ENCODE results near the gene ATP5MG.

ATP5MG gene

DNA sequence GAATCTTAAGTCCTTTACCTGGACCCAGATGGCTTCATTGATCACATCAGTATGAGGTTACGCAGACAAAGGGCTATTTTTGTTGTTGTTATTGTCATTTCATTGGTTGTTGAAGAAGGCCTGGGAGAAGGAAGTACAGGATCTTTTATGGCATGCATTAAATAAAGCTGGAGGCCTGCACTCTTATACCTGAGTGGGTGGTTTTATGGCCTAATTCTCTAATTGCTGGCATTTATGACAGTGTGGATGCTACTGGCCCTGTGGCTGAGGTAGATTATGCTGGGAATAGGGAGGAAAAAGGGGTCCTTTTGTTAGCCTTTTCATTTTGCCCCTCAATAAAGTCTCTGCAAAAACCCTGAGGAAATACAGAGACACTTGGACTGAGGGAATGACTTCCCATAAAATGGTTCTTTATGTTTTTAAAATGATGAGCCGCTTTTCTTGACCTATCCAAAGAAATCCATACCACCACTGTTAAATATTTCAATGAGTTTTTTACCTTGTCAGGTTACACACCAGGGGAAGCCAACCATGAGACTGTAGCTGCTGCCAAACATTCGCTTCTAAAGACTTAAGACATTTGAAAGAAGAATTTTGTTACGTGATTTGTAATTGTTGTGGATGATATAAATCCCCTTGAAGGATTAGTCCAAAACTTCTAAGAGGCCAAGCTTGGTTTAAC lies 41.6 kb downstream of the ATP5MG start:
- no peak for DNase-seq

DNA sequence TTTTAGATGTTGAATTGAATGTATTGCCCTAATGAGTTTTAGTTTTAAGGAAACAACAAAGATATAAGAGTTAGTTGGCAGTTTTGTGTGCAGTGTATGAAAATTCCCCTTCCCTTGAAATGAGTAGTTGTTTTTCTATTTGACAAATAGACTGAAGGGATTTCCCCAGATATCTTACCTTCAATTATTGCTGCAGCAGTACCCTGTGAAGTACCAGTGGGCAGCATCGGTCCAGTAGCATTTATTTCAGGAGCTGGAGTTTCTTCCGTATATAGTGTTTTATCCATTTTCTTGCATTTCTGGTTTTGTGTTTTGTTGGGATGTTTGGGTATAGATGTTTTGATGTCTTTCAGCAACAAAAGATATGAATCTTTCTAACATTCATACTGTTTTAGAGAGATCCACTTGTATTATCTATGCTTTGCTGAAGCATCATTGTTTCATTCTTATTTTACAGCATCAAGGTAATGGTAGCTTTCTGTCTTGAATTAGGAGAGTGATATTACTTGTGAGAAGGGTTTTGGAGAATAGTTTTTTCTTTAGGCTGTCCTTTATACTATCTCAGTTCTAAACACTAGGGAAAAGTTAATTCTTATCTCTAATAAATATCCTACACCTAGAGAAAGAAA lies 42.3 kb downstream of the ATP5MG start:
- no peak for DNase-seq

DNA sequence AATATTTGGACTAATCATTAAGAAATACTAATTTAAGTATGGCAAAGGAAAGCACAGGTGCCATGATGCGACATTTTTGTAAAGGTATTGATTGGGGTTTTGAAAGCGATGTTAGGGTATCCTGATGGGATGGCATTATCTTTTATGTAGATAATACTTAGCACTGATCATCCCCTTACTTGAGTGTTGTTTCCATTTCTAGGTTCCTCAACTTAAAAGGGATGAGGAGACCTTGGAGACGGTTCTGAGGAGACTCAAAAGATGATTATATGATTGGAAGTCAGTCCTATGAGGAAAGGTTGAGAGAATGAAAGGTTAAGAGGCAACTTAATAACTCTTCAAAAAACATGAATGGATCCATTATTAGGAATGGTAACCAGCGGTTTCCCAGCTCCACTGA lies 46.0 kb downstream of the ATP5MG start:
- DNase-seq: no peak

DNA sequence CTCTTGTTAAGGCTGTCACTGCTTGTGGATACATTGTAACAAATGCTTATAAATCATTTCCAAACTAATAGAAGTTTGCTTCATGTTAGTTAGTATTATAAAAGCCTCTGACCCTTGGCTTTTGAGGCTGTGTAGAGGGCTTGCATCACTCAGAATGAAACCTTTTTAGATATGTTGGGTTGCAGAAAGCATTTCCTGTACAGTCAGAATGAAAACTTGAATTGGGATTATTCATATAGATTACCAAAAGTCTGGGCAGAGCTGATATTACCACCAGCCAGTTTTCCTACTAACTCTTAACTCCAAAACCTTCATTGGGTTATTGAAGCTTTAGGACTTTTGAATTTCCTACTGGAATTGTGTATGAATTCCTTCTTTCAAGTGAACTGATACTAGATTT lies 46.9 kb downstream of the ATP5MG start:
- DNase-seq: no peak

DNA sequence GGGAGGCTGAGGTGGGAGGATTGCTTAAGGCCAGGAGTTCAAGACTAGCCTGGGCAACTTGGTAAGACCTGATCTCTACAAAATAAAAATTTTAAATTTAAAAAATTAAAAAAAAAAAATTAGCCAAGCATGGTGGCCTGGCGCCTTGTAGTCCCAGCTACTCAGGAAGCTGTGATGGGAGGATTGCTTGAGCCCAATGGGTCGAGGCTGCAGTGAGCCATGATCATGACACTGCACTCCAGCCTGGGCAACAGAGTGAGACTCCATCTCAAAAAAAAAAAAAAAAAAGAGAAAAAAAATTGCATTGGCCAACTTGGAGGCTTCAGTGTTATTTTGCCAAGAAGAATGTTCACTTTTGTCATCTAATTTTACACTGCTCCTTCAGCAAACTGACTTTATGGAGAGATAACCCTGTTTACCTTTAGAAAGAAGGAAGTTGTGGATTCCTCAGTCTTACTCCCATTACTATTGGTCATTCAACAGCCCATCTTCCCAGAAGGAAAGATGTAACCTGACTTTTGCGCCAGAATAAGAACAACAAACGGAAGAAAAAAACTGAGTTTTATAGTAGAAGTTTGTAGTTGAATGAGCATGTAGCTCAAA lies 48.0 kb downstream of the ATP5MG start:
- no peak for DNase-seq

DNA sequence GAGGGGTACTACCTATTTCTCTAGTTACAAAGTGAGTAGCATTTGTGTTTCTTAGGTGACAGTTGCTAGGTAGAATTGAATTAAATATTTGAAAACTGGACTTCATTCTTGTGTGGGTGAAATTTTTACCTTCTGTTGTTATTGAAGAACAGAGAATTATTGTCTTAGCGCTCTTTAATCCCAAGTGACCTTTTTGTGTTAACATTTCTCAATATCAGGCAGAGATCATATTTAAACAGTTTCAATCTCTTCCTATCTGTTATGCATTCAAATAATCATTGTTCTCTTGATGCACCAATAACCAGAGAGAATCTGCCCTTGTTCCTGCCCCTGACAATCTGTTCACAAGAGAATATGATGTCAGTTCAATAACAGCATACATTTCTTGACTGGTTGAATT lies 49.0 kb downstream of the ATP5MG start:
- DNase-seq: no peak

Data from NCI-H1694 (cell line).